ENCODE measurements around the gene LRRC27. TPM values are rescaled to one million over a fixed set of nuclear protein-coding genes. Genes with fewer than 3 reads are reported as not detected.

The LRRC27 gene
- total and polyA plus RNA-seq, 9 donors, result 6.3 to 10.3 (median 7.5) TPM

- Histone ChIP-seq H3K4me1 (ENCODE audit: control insufficient read depth, insufficient read depth, low read length) (peaks cover 54% of the 10 kb centered on the region), H3K27me3 (ENCODE audit: control insufficient read depth, insufficient read depth, low read length) (no peaks in the 10 kb centered on the region), H3K4me3 (ENCODE audit: low read length) (no peak overlapping the region), H3K9me3 (replicated peaks; ENCODE audit: control insufficient read depth, low read depth, low read length) (no peaks in the 10 kb centered on the region), H3K36me3 (ENCODE audit: control insufficient read depth, insufficient read depth, low read length) (peaks cover 15% of the 10 kb centered on the region), H3K27ac (ENCODE audit: low read length) (peak overlapping the region; percentile 13)
- WGBS (ENCODE audit: insufficient coverage), result 86% methylated on average over 17 of the region's 20 CpGs
- no peak for DNase-seq
These were observed 69.6 kb downstream of the LRRC27 start for GRCh38 chr10:132401401-132402118.

- Histone ChIP-seq H3K36me3 (ENCODE audit: control insufficient read depth, insufficient read depth, low read length) (peaks cover 22% of the 10 kb centered on the region), H3K27ac (ENCODE audit: low read length) (no peak overlapping the region), H3K27me3 (ENCODE audit: control insufficient read depth, insufficient read depth, low read length) (no peaks in the 10 kb centered on the region), H3K4me1 (ENCODE audit: control insufficient read depth, insufficient read depth, low read length) (peaks cover 59% of the 10 kb centered on the region), H3K9me3 (replicated peaks; ENCODE audit: control insufficient read depth, low read depth, low read length) (no peaks in the 10 kb centered on the region), H3K4me3 (ENCODE audit: low read length) (no peak overlapping the region)
- no peak for DNase-seq
- 74% methylated on average over 23 of the region's 24 CpGs for WGBS (ENCODE audit: insufficient coverage)
These were observed 70.8 kb downstream of the LRRC27 start for GRCh38 chr10:132402781-132403241.

GRCh38 chr10:132403511-132404168 is 71.6 kb downstream of the LRRC27 start:
- 85% methylated on average over 17 of the region's 25 CpGs for WGBS (ENCODE audit: insufficient coverage)
- H3K9me3 ChIP-seq (replicated peaks; ENCODE audit: control insufficient read depth, low read depth, low read length), result no peaks in the 10 kb centered on the region
- no peak overlapping the region for H3K4me3 ChIP-seq (ENCODE audit: low read length)
- no peak for DNase-seq
- H3K27me3 ChIP-seq (ENCODE audit: control insufficient read depth, insufficient read depth, low read length), result no peaks in the 10 kb centered on the region
- H3K36me3 ChIP-seq (ENCODE audit: control insufficient read depth, insufficient read depth, low read length), result peaks cover 22% of the 10 kb centered on the region
- peak overlapping the region; percentile 20 for H3K27ac ChIP-seq (ENCODE audit: low read length)
- H3K4me1 ChIP-seq (ENCODE audit: control insufficient read depth, insufficient read depth, low read length), result peaks cover 59% of the 10 kb centered on the region

GRCh38 chr10:132404169-132404880 is 72.3 kb downstream of the LRRC27 start:
- DNase-seq, result no peak
- Histone ChIP-seq H3K27ac (ENCODE audit: low read length) (peak overlapping the region; percentile 20), H3K4me1 (ENCODE audit: control insufficient read depth, insufficient read depth, low read length) (peaks cover 59% of the 10 kb centered on the region), H3K4me3 (ENCODE audit: low read length) (no peak overlapping the region), H3K27me3 (ENCODE audit: control insufficient read depth, insufficient read depth, low read length) (no peaks in the 10 kb centered on the region), H3K9me3 (replicated peaks; ENCODE audit: control insufficient read depth, low read depth, low read length) (no peaks in the 10 kb centered on the region), H3K36me3 (ENCODE audit: control insufficient read depth, insufficient read depth, low read length) (peaks cover 22% of the 10 kb centered on the region)
- 81% methylated on average over 28 of the region's 32 CpGs for WGBS (ENCODE audit: insufficient coverage)

- no peaks in the 10 kb centered on the region for H3K27me3 ChIP-seq (ENCODE audit: control insufficient read depth, insufficient read depth, low read length)
- DNase-seq, result no peak
- no peak overlapping the region for H3K4me3 ChIP-seq (ENCODE audit: low read length)
- WGBS (ENCODE audit: insufficient coverage), result 73% methylated on average over 54 of the region's 54 CpGs
- peaks cover 22% of the 10 kb centered on the region for H3K36me3 ChIP-seq (ENCODE audit: control insufficient read depth, insufficient read depth, low read length)
- H3K4me1 ChIP-seq (ENCODE audit: control insufficient read depth, insufficient read depth, low read length), result peaks cover 56% of the 10 kb centered on the region
- H3K27ac ChIP-seq (ENCODE audit: low read length), result no peak overlapping the region
- no peaks in the 10 kb centered on the region for H3K9me3 ChIP-seq (replicated peaks; ENCODE audit: control insufficient read depth, low read depth, low read length)
These were observed 73.0 kb downstream of the LRRC27 start for GRCh38 chr10:132404911-132405462.

GRCh38 chr10:132405463-132405991 is 73.5 kb downstream of the LRRC27 start:
- peaks cover 22% of the 10 kb centered on the region for H3K36me3 ChIP-seq (ENCODE audit: control insufficient read depth, insufficient read depth, low read length)
- no peak overlapping the region for H3K27ac ChIP-seq (ENCODE audit: low read length)
- 92% methylated on average over 53 of the region's 53 CpGs for WGBS (ENCODE audit: insufficient coverage)
- H3K9me3 ChIP-seq (replicated peaks; ENCODE audit: control insufficient read depth, low read depth, low read length), result no peaks in the 10 kb centered on the region
- H3K4me1 ChIP-seq (ENCODE audit: control insufficient read depth, insufficient read depth, low read length), result peaks cover 50% of the 10 kb centered on the region
- no peaks in the 10 kb centered on the region for H3K27me3 ChIP-seq (ENCODE audit: control insufficient read depth, insufficient read depth, low read length)
- DNase-seq, result no peak
- H3K4me3 ChIP-seq (ENCODE audit: low read length), result no peak overlapping the region

- Histone ChIP-seq H3K4me1 (ENCODE audit: control insufficient read depth, insufficient read depth, low read length) (peaks cover 49% of the 10 kb centered on the region), H3K27me3 (ENCODE audit: control insufficient read depth, insufficient read depth, low read length) (no peaks in the 10 kb centered on the region), H3K4me3 (ENCODE audit: low read length) (no peak overlapping the region), H3K27ac (ENCODE audit: low read length) (no peak overlapping the region), H3K9me3 (replicated peaks; ENCODE audit: control insufficient read depth, low read depth, low read length) (no peaks in the 10 kb centered on the region), H3K36me3 (ENCODE audit: control insufficient read depth, insufficient read depth, low read length) (peaks cover 22% of the 10 kb centered on the region)
- WGBS (ENCODE audit: insufficient coverage), result 89% methylated on average over 16 of the region's 17 CpGs
- no peak for DNase-seq
These were observed 74.2 kb downstream of the LRRC27 start for GRCh38 chr10:132406181-132406580.

- no peak for DNase-seq
- Histone ChIP-seq H3K36me3 (ENCODE audit: control insufficient read depth, insufficient read depth, low read length) (peaks cover 22% of the 10 kb centered on the region), H3K4me1 (ENCODE audit: control insufficient read depth, insufficient read depth, low read length) (peaks cover 49% of the 10 kb centered on the region), H3K27me3 (ENCODE audit: control insufficient read depth, insufficient read depth, low read length) (no peaks in the 10 kb centered on the region), H3K9me3 (replicated peaks; ENCODE audit: control insufficient read depth, low read depth, low read length) (no peaks in the 10 kb centered on the region), H3K27ac (ENCODE audit: low read length) (no peak overlapping the region), H3K4me3 (ENCODE audit: low read length) (no peak overlapping the region)
- 95% methylated on average over 4 of the region's 16 CpGs for WGBS (ENCODE audit: insufficient coverage)
These were observed 74.8 kb downstream of the LRRC27 start for GRCh38 chr10:132406750-132407149.

- 76% methylated on average over 10 of the region's 12 CpGs for WGBS (ENCODE audit: insufficient coverage)
- DNase-seq, result no peak
- Histone ChIP-seq H3K27ac (ENCODE audit: low read length) (peak overlapping the region; percentile 37), H3K4me1 (ENCODE audit: control insufficient read depth, insufficient read depth, low read length) (peaks cover 53% of the 10 kb centered on the region), H3K9me3 (replicated peaks; ENCODE audit: control insufficient read depth, low read depth, low read length) (no peaks in the 10 kb centered on the region), H3K4me3 (ENCODE audit: low read length) (no peak overlapping the region), H3K36me3 (ENCODE audit: control insufficient read depth, insufficient read depth, low read length) (peaks cover 22% of the 10 kb centered on the region), H3K27me3 (ENCODE audit: control insufficient read depth, insufficient read depth, low read length) (no peaks in the 10 kb centered on the region)
These were observed 75.3 kb downstream of the LRRC27 start for GRCh38 chr10:132407243-132407746.

All from muscle of leg (tissue), 11 donors.